Upper lobe of left lung (tissue), 6 donors: ENCODE data around the gene LRP1B. TPM values are rescaled to one million over a fixed set of nuclear protein-coding genes. Genes with fewer than 3 reads are reported as not detected.

ENCODE experiments used
- ATAC-seq, 2 donors: fragments of 200-7000 bp; cut with Tn5 transposase; one replicate each; pipeline ENCODE4 v1.9.1; 2022; ENCODE audit warnings: mild to moderate bottlenecking in 2 of 2, moderate library complexity in 2 of 2; ENCODE audit not compliant: low FRiP score in 2 of 2
- DNase-seq, 2 donors: peaks; one replicate each; pipeline ENCODE4 v3.0.0-alpha.2; 2019 to 2020
- H3K27ac ChIP-seq, 4 donors: fragments of 200-600 bp; sonication (generic); one replicate each; pipeline ENCODE4 v1.5.1; 2016 to 2019
- H3K27me3 ChIP-seq, 4 donors: fragments of 200-600 bp; sonication (generic); one replicate each; pipeline ENCODE4 v1.5.1; 2017 to 2019
- H3K36me3 ChIP-seq, 4 donors: fragments of 200-600 bp; sonication (generic); one replicate each; pipeline ENCODE4 v1.5.1; 2016 to 2019
- H3K4me1 ChIP-seq, 4 donors: fragments of 200-600 bp; sonication (generic); one replicate each; pipeline ENCODE4 v1.5.1; 2018 to 2019
- H3K4me3 ChIP-seq, 4 donors: fragments of 200-600 bp; sonication (generic); one replicate each; pipeline ENCODE4 v1.5.1; 2017 to 2019; ENCODE audit warnings: mild to moderate bottlenecking in 2 of 4, moderate library complexity in 1 of 4
- H3K9me3 ChIP-seq, 4 donors: fragments of 200-600 bp; sonication (generic); one replicate each; pipeline ENCODE4 v1.5.1; 2018 to 2019
- CTCF ChIP-seq, 6 experiments: fragments of 450-650 bp in 4 of 6; fragments of 200-600 bp in 2 of 6; sonication (generic) in 2 of 6; IDR thresholded peaks; one replicate each; pipeline ENCODE4 v1.5.1; 2016 to 2019; ENCODE audit warnings: antibody characterized with exemption in 6 of 6
- EP300 ChIP-seq, 4 donors: sonication (generic); formaldehyde crosslinking; IDR thresholded peaks; one replicate each; pipeline ENCODE4 v1.5.1; 2017; ENCODE audit warnings: antibody characterized with exemption in 4 of 4, control low read depth in 2 of 4
- POLR2A ChIP-seq, 4 donors: fragments of 450-650 bp; IDR thresholded peaks; one replicate each; pipeline ENCODE4 v1.5.1; 2016 to 2017; ENCODE audit warnings: antibody characterized with exemption in 4 of 4, mild to moderate bottlenecking in 2 of 4
- POLR2AphosphoS5 ChIP-seq, 2 donors: sonication (generic); formaldehyde crosslinking; IDR thresholded peaks; one replicate each; pipeline ENCODE4 v1.5.1; 2017; ENCODE audit warnings: antibody characterized with exemption in 2 of 2
- WGBS, 2 donors: methylation state at CpG; one replicate each; pipeline ENCODE4 v1.1.5; 2017 to 2018; 5-methylcytosine and 5-hydroxymethylcytosine counted together
- total RNA-seq, 6 donors: library from RNA; depleted of rRNA in 4 of 6; stranded (reverse); fragments of >200 nt in 4 of 6; gene quantifications; one replicate each; pipeline versions ENCODE4 v1.1.0 to v1.2.1, GENCODE V29; 2016 to 2021
- donor health status: DM: no; HTN: no; CAD: no; lungs with moderate emphysema.
- donor health status: DM: no; HTN: yes; CAD: no; lungs with severe emphysema.

The LRP1B gene
- total RNA-seq, 6 donors from 2014 or later, result under 0.01 to 0.46 (median 0.11) TPM

- Histone ChIP-seq H3K4me3 (no peak overlapping the region), H3K4me1 (no peaks in the 10 kb centered on the region), H3K9me3 (no peaks in the 10 kb centered on the region), H3K27ac (no peak overlapping the region), H3K36me3 (no peaks in the 10 kb centered on the region), H3K27me3 (no peaks in the 10 kb centered on the region)
- DNase-seq, result no peak
- no peak for TF ChIP-seq CTCF (IDR thresholded peaks at IDR 0.05)
- TF ChIP-seq POLR2AphosphoS5 (IDR thresholded peaks at IDR 0.05), result no peak
- no peak for TF ChIP-seq EP300 (IDR thresholded peaks at IDR 0.05)
- no peak for TF ChIP-seq POLR2A (IDR thresholded peaks at IDR 0.05)
- WGBS, 2 donors, result 48 to 55% methylated on average over 7 of the region's 7 CpGs
- no peak for ATAC-seq
Measured at GRCh38 chr2:140835079-140835478, 1295.7 kb downstream of the LRP1B start.

DNA sequence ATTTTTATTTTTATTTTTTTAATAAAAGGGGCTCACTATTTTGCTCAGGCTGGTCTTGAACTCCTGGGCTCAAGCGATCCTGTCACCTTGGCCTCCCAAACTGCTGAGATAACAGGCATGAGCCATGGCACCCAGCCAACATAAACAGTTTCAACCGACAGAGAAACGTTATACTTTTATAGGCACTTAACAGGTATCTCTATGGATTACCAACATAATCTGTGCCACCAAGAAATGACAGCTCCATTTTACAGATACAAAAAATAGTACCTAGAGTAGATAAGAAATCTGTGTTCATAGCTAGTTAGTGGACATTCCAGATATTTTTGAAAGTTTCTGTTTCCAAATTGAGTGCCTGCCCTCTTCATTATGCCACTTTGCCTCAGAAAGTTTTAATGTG is 1316.7 kb downstream of the LRP1B start:
- TF ChIP-seq EP300 (IDR thresholded peaks at IDR 0.05), result no peak
- TF ChIP-seq CTCF (IDR thresholded peaks at IDR 0.05), result no peak
- no peak for TF ChIP-seq POLR2AphosphoS5 (IDR thresholded peaks at IDR 0.05)

GRCh38 chr2:140808820-140809219 is 1322.0 kb downstream of the LRP1B start:
- Histone ChIP-seq H3K4me1 (no peaks in the 10 kb centered on the region), H3K27ac (no peak overlapping the region), H3K4me3 (no peak overlapping the region), H3K9me3 (no peaks in the 10 kb centered on the region), H3K36me3 (no peaks in the 10 kb centered on the region), H3K27me3 (no peaks in the 10 kb centered on the region)
- DNase-seq, result no peak
- WGBS, 2 donors, result 63 to 70% methylated on average over 1 of the region's 1 CpG
- no peak for ATAC-seq
- TF ChIP-seq EP300 (IDR thresholded peaks at IDR 0.05) (no peak), POLR2AphosphoS5 (IDR thresholded peaks at IDR 0.05) (no peak), CTCF (IDR thresholded peaks at IDR 0.05) (no peak), POLR2A (IDR thresholded peaks at IDR 0.05) (no peak)

More for the DNA sequence above, 1316.7 kb downstream of the LRP1B start:
- H3K4me3 ChIP-seq, result no peak overlapping the region
- no peaks in the 10 kb centered on the region for H3K27me3 ChIP-seq
- H3K27ac ChIP-seq, result no peak overlapping the region
- no peaks in the 10 kb centered on the region for H3K4me1 ChIP-seq
- no peaks in the 10 kb centered on the region for H3K9me3 ChIP-seq
- WGBS, 2 donors, result 46 to 50% methylated on average over 3 of the region's 3 CpGs
- DNase-seq (no peak), ATAC-seq (no peak)
- no peaks in the 10 kb centered on the region for H3K36me3 ChIP-seq

GRCh38 chr2:140808211-140808610 is 1322.6 kb downstream of the LRP1B start:
- no peak for DNase-seq
- H3K4me1 ChIP-seq, result no peaks in the 10 kb centered on the region
- H3K9me3 ChIP-seq, result no peaks in the 10 kb centered on the region
- H3K27ac ChIP-seq, result no peak overlapping the region
- no peaks in the 10 kb centered on the region for H3K36me3 ChIP-seq
- 57 to 71% methylated on average over 1 of the region's 1 CpG for WGBS, 2 donors
- ATAC-seq, result no peak
- H3K4me3 ChIP-seq, result no peak overlapping the region
- no peaks in the 10 kb centered on the region for H3K27me3 ChIP-seq
- TF ChIP-seq CTCF (IDR thresholded peaks at IDR 0.05), result no peak
- no peak for TF ChIP-seq POLR2AphosphoS5 (IDR thresholded peaks at IDR 0.05)
- no peak for TF ChIP-seq EP300 (IDR thresholded peaks at IDR 0.05)
- TF ChIP-seq POLR2A (IDR thresholded peaks at IDR 0.05), result no peak

GRCh38 chr2:140804700-140805260 is 1326.0 kb downstream of the LRP1B start:
- no peaks in the 10 kb centered on the region for H3K36me3 ChIP-seq
- no peaks in the 10 kb centered on the region for H3K9me3 ChIP-seq
- WGBS, 2 donors, result 71 to 85% methylated on average over 1 of the region's 1 CpG
- TF ChIP-seq POLR2A (IDR thresholded peaks at IDR 0.05), result no peak
- no peaks in the 10 kb centered on the region for H3K27me3 ChIP-seq
- no peak overlapping the region for H3K4me3 ChIP-seq
- H3K4me1 ChIP-seq, result no peaks in the 10 kb centered on the region
- ATAC-seq, result no peak
- DNase-seq, result no peak
- no peak overlapping the region for H3K27ac ChIP-seq
